CD1c-positive myeloid dendritic cell (primary cell): ENCODE measurements around the gene CELA2A.
"Not testable (repeated sequence)": the region's sequence is repeated elsewhere in the genome, so short reads cannot be mapped to it uniquely, and the experiment has no call there.

Source experiments
- DNase-seq: peaks from one replicate; pipeline ENCODE4 v3.0.0-alpha.2; 2016; ENCODE audit errors: extremely low spot score

CELA2A gene

GRCh38 chr1:15500184-15501178 is 43.9 kb downstream of the CELA2A start:
- no peak for DNase-seq

- DNase-seq: peak; percentile 64
Measured at GRCh38 chr1:15501208-15502032, 44.9 kb downstream of the CELA2A start.

GRCh38 chr1:15504436-15504835 is 47.9 kb downstream of the CELA2A start:
- no peak for DNase-seq

GRCh38 chr1:15506831-15507230 is 50.3 kb downstream of the CELA2A start:
- DNase-seq: no peak

- no peak for DNase-seq
Measured at GRCh38 chr1:15507278-15507677, 50.7 kb downstream of the CELA2A start.

- DNase-seq: no peak
Measured at GRCh38 chr1:15508700-15509487, 52.4 kb downstream of the CELA2A start.

- no peak for DNase-seq
Measured at GRCh38 chr1:15509586-15509985, 53.1 kb downstream of the CELA2A start.

- DNase-seq: no peak
Measured at GRCh38 chr1:15510611-15511405, 54.3 kb downstream of the CELA2A start.

GRCh38 chr1:15513192-15513591 is 56.7 kb downstream of the CELA2A start:
- no peak for DNase-seq

- DNase-seq: no peak
Measured at GRCh38 chr1:15513919-15514318, 57.4 kb downstream of the CELA2A start.

- not testable (repeated sequence) for DNase-seq
Measured at GRCh38 chr1:15514557-15514956, 58.0 kb downstream of the CELA2A start.

GRCh38 chr1:15515022-15515663 is 58.6 kb downstream of the CELA2A start:
- peak; percentile 83 for DNase-seq

- no peak for DNase-seq
Measured at GRCh38 chr1:15519625-15520024, 63.1 kb downstream of the CELA2A start.

GRCh38 chr1:15521206-15521906 is 64.8 kb downstream of the CELA2A start:
- DNase-seq: peak; percentile 43
